GM21360 (cell line): ENCODE measurements around the gene FHAD1.
"Not testable (repeated sequence)": the region's sequence is repeated elsewhere in the genome, so short reads cannot be mapped to it uniquely, and the experiment has no call there.

Experiments used
- ATAC-seq: cut with Tn5 transposase; IDR thresholded peaks from one replicate; pipeline ENCODE4 v1.9.1; 2021; ENCODE audit warnings: mild to moderate bottlenecking, moderate library complexity; ENCODE audit not compliant: unreplicated experiment

Gene FHAD1

GRCh38 chr1:15275921-15276683 is 29.1 kb downstream of the FHAD1 start:
- no peak for ATAC-seq

- no peak for ATAC-seq
Observed at GRCh38 chr1:15276691-15277446, 29.8 kb downstream of the FHAD1 start.

- ATAC-seq = no peak
Observed at GRCh38 chr1:15277447-15277838, 30.4 kb downstream of the FHAD1 start.

- ATAC-seq = no peak
Observed at GRCh38 chr1:15277933-15278332, 30.9 kb downstream of the FHAD1 start.

- ATAC-seq = no peak
Observed at GRCh38 chr1:15279576-15280230, 32.7 kb downstream of the FHAD1 start.

GRCh38 chr1:15280416-15280815 is 33.4 kb downstream of the FHAD1 start:
- ATAC-seq = no peak

- no peak for ATAC-seq
Observed at GRCh38 chr1:15282038-15282437, 35.0 kb downstream of the FHAD1 start.

GRCh38 chr1:15282810-15283474 is 35.9 kb downstream of the FHAD1 start:
- no peak for ATAC-seq

GRCh38 chr1:15283526-15283925 is 36.5 kb downstream of the FHAD1 start:
- no peak for ATAC-seq

GRCh38 chr1:15286452-15286851 is 39.4 kb downstream of the FHAD1 start:
- ATAC-seq = no peak

GRCh38 chr1:15287035-15287979 is 40.3 kb downstream of the FHAD1 start:
- ATAC-seq = no peak

- no peak for ATAC-seq
Observed at GRCh38 chr1:15288173-15288926, 41.3 kb downstream of the FHAD1 start.

- ATAC-seq = no peak
Observed at GRCh38 chr1:15289251-15289651, 42.2 kb downstream of the FHAD1 start.

GRCh38 chr1:15290382-15290781 is 43.4 kb downstream of the FHAD1 start:
- ATAC-seq = no peak

- no peak for ATAC-seq
Observed at GRCh38 chr1:15295696-15296095, 48.7 kb downstream of the FHAD1 start.

- no peak for ATAC-seq
Observed at GRCh38 chr1:15296585-15297321, 49.7 kb downstream of the FHAD1 start.

GRCh38 chr1:15297975-15298374 is 51.0 kb downstream of the FHAD1 start:
- ATAC-seq = not testable (repeated sequence)

- no peak for ATAC-seq
Observed at GRCh38 chr1:15299179-15299578, 52.2 kb downstream of the FHAD1 start.

GRCh38 chr1:15299806-15300205 is 52.8 kb downstream of the FHAD1 start:
- no peak for ATAC-seq
